Medulla oblongata (tissue), 1 donor: ENCODE data around the gene DCTD.

Experiments used
- DNase-seq: peaks from one replicate; pipeline ENCODE4 v3.0.0-alpha.2; 2015; ENCODE audit errors: extremely low spot score

Gene DCTD

DNA sequence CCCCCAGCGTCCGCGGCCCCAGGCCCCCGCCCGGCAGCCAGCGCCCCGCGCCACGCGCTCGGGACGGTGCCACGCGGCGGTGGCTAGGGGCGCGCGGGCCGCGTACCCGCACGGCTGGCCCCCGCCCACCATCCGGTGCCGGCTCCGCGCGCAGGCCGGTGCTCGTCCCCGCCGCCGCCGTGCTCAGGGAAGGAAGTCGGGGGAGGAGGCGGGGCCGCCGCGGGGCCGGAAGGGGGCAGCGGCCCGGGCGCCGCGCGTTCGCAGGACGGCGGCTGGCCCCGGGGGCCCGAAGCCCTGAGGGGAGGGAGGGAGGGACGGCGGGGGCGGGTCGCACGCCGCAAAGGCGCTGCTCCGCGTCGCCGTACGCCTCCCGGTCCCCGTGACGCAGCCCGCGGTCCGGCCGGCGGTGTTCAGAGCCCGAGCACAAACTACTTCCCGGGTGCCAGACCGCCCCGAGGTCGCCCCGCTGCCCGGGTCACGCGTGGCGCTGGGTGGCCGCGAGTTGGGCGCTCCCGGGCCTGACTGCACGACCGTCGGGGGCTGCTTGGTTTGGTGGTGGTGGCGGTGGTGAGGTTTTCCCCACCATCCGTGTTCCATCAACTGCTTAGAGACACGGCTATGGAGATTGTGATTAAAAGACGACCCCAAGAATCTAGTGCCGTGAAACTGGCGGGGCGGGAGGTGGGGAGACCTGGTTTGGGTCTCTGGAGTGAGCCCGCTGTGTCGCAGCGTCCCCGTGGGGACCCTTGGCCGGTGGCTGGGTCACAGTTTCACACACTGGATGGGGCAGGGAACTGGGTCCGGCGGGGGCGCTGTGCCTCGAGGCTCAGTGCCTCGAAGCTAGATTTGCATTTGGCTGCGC, at the start of gene DCTD:
Gene DCTD (minus strand): TSS at position 205 of the 862 bp plus-strand sequence. CDS start 1,818 bp downstream, outside the sequence.
- DNase-seq, result peak; percentile 84

GRCh38 chr4:182960746-182961145, 43.6 kb upstream of the DCTD start:
- DNase-seq, result no peak

GRCh38 chr4:182960228-182960627, 43.0 kb upstream of the DCTD start:
- DNase-seq, result no peak

GRCh38 chr4:182955411-182955810, 38.2 kb upstream of the DCTD start:
- no peak for DNase-seq

- DNase-seq, result no peak
These were observed 27.5 kb upstream of the DCTD start for GRCh38 chr4:182944484-182945213.

DNA sequence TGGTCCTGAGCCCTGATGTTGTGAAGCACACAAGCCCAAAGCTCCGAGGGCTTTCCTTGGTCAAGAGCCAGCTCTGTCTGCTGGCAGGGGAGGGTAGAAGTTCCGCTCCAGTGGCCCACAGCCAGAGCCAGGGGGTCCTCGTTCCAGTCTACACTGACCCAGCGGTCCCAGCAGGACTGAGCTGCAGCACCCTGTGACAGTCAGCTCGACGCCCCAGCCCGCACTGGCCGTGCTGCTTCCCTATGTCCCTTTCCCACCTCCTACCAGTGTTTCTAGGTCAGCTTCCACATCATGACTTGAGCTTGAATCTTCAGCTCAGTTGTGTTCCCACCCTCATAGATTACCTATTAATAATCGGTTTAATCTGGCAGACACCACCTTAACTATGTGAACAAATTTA, 22.5 kb upstream of the DCTD start:
- no peak for DNase-seq

GRCh38 chr4:182938205-182938645, 21.0 kb upstream of the DCTD start:
- DNase-seq, result peak; percentile 80

GRCh38 chr4:182937268-182938204, 20.4 kb upstream of the DCTD start:
- DNase-seq, result no peak

GRCh38 chr4:182932651-182933050, 15.5 kb upstream of the DCTD start:
- DNase-seq, result no peak

DNA sequence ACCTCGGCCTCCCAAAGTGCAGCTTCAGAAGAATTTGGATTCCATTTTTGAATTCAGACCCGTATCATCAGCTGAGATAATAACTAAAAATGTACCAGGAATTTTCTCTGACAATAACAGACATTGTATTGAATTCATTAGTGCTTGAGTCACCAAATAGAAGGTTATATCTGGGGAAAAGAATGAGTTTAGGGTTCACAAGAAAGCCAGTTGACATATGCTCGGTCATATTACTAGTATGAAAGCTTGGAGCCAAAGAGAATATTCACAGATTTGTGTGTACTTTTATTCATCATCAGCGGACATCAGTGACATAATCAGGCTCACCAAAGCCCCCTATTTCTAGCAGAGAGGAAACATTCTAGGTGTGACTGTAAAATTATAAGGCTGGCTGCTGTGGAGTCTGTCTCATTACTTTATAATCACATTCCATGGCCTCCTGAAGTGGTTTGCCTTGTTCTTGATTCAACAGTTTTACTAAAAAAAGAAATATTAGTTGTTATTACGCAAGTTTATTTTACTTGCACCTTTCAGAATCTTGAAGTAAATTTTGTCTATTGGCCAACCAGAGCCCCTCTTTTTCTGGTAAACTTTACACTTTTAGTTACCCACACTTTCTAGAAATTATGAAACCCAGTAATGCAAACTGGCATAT, 14.6 kb upstream of the DCTD start:
- DNase-seq, result no peak

DNA sequence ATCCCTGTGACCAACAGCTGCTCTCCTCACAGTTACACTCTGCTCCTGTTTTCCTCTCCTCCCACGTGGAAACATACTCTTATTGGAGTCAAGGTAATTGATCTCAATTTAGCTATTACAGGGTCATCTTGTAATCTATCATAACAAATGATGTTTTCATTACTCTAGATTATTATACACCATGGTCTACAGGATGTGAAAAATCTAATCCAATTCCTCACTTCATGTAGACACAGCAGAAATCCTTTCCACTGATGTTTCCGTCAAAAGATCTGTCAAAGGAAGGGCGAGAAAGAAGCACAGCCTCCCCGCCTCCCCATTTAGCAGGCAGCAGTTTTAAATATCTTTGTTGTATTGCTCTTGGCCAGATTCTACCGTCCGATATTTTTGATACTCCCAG, 13.7 kb upstream of the DCTD start:
- no peak for DNase-seq

DNA sequence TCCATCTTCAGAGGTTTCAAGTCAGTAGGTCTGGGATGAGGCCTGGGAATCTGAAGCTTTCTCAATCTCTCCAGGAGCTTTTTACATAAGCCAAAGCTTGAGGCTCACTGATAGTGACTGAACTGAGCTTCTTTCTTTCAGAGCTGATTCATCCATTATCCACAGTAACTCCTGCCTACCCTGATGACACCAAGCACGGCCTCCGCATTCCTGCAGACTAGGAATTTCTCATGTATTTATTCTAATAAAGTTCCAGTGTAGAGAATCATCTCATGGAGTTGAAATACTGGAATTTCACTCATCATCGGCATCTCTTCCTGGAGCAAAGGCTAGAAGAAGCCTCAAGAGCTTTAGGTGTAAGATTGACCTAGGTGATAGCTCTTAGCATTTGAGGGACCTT, 12.1 kb upstream of the DCTD start:
- DNase-seq, result no peak

GRCh38 chr4:182928061-182928460, 10.9 kb upstream of the DCTD start:
- no peak for DNase-seq

DNA sequence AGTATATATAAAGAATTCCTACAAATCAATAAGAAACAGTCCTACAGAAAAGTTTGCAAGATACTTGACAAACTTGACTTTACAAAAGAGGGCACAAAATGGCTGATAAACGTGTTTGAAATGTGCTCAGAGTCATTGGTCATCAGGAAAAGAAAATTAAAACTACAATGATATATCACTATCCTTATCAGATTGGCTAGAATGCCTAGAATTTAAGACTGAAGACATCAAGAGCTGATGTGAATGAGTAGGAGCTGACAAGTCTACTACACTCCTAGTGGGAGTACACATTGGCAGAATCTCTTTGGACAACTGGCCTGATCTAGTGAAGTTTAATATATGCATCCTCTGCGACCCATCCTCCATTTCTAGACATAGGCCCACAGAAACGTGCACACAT, 10.3 kb upstream of the DCTD start:
- DNase-seq, result no peak

DNA sequence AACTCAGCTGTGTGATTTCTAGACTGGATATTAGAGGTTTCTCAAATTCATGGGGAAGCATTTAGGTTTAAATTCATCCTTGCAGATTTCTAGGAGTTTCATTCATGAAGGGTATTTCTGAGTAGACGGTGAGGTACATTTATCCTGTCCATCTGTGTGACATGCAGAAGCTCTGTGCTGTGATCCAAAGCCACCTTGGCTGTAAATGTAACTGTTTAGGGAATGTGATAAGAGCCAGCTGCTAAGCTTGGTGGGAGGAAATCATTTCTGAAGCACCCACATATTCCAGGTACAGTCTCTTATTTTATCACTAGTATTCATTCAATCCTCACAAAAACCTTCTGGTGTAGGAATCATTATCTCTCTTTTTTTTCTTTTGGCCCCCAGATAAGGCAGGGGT, 8.7 kb upstream of the DCTD start:
- DNase-seq, result no peak

GRCh38 chr4:182925298-182925757, 8.1 kb upstream of the DCTD start:
- peak; percentile 87 for DNase-seq

DNA sequence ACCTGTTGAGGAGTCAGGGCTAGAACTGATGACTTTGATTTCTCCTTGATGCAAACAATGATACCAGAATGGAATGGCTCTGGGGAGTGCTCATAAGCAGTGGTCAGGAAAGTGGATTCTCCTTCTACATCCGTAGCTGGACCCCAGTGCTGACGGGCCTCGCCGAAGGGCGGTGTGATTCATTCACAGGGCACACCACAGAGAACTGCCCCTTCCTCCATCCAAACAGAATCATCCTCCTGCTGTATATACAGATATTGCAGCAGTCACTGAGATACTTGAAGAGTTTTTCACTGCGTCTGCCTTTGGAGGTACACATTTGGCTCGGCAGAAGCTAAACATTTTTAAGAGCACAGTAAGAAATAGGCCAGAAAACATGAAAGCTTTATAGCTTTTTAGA, 7.3 kb upstream of the DCTD start:
- DNase-seq, result no peak

- no peak for DNase-seq
These were observed 6.7 kb upstream of the DCTD start for GRCh38 chr4:182923796-182924340.

GRCh38 chr4:182923366-182923765, 6.2 kb upstream of the DCTD start:
- no peak for DNase-seq

DNA sequence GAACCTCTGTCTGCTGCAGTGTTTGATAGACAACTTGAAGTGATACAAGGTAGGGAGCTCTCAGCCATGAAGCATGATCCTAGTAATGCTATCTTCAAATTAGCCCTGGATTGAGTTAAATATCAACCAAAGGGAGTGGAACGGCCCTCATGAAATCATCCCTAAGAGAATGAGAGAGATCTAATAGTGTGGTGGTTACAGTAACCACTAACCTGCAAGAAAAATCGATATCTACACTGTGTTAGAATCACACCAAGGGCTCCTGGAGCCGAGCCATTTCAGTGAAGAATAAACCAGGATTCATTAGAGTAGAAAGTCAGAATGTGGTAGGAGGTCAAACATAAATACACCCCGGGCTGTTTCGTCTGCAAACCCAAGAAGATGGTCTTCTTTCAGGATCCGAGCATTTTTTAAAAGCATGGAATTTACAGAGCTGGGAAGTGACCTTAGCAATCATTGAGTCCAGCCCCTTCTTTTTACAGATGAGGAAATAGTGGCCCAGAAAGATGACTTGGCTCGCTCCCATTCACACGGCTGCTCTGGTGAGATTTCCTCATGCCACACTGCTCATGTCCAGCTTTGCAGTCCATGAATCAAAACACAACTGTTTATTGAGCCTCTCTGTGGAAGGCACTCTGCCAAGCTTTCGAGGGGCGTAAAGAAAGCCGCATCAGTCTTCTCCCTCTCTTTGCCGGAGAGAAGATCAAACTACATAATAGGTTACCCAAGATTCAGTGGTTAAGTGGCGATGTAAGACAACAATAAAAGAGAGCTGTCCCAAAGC, 5.5 kb upstream of the DCTD start:
- DNase-seq, result peak; percentile 32
